Panc1 (cell line): ENCODE results near the gene METAP1. TPM values are rescaled to one million over a fixed set of nuclear protein-coding genes. Genes with fewer than 3 reads are reported as not detected.

Source experiments
- ATAC-seq: fragments of 200-7000 bp; cut with Tn5 transposase; 2 replicates; pipeline ENCODE4 v1.9.1; 2020; ENCODE audit warnings: mild to moderate bottlenecking, moderate library complexity
- BruUV-seq: library from RNA; stranded (reverse); fragments of 400-500 nt; replicated peaks from 2 replicates; lab custom pipeline; 2021; lab: Mats Ljungman, UMichigan
- CTCF ChIA-PET: fragments of 300-600 bp; sonication (Branson Sonifier 250); formaldehyde crosslinking; loops from one replicate; lab custom pipeline; 2022; ENCODE audit warnings: antibody characterized with exemption; lab: Charles Lee
- POLR2A ChIA-PET: fragments of 300-600 bp; sonication (Branson Sonifier 250); formaldehyde crosslinking; loops from one replicate; lab custom pipeline; 2022; ENCODE audit warnings: antibody characterized with exemption; lab: Charles Lee
- DNase-seq: peaks from one replicate; pipeline ENCODE4 v3.0.0-alpha.2; 2010; ENCODE audit warnings: low read depth, low spot score
- H3K27ac ChIP-seq: 2 replicates; pipeline ENCODE4 v1.5.1; 2011; ENCODE audit warnings: mild to moderate bottlenecking, low read length, inconsistent platforms
- H3K27me3 ChIP-seq: fragments of 200-500 bp; sonication (Bioruptor generic); 2 replicates; pipeline ENCODE4 v1.6.0; 2014; ENCODE audit warnings: low read length, inconsistent platforms; ENCODE audit not compliant: control insufficient read depth, insufficient read depth
- H3K36me3 ChIP-seq: fragments of 200-500 bp; sonication (Bioruptor generic); 2 replicates; pipeline ENCODE4 v1.5.1; 2014; ENCODE audit warnings: inconsistent platforms, mild to moderate bottlenecking, low read length, moderate library complexity; ENCODE audit not compliant: control insufficient read depth, insufficient read depth
- H3K4me1 ChIP-seq: 2 replicates; pipeline ENCODE4 v1.5.1; 2011; ENCODE audit warnings: inconsistent platforms, mild to moderate bottlenecking, low read length, moderate library complexity; ENCODE audit not compliant: control insufficient read depth, insufficient read depth
- H3K4me3 ChIP-seq, 2 experiments: 2 replicates each; pipeline ENCODE4 v1.5.1; 2011 to 2012; ENCODE audit warnings: low read depth in 2 of 2, low read length in 2 of 2, mild to moderate bottlenecking in 2 of 2, inconsistent platforms in 1 of 2, moderate library complexity in 1 of 2
- H3K9me3 ChIP-seq: fragments of 200-500 bp; sonication (Bioruptor generic); 2 replicates; pipeline ENCODE4 v1.5.1; 2014; ENCODE audit warnings: low read depth, mild to moderate bottlenecking, inconsistent platforms, low read length, moderate library complexity; ENCODE audit not compliant: control insufficient read depth, insufficient read depth
- CTCF ChIP-seq: fragments of 450-650 bp; IDR thresholded peaks from 2 replicates; pipeline ENCODE4 v1.5.1; 2017; ENCODE audit warnings: mild to moderate bottlenecking
- POLR2AphosphoS5 ChIP-seq: IDR thresholded peaks from 2 replicates; pipeline ENCODE4 v1.6.1; 2012; ENCODE audit warnings: mild to moderate bottlenecking, low read depth, low read length, moderate library complexity
- REST ChIP-seq, 2 experiments: IDR thresholded peaks; 2 replicates each; pipeline ENCODE4 v1.6.1; 2011 to 2012; ENCODE audit warnings: low read depth in 2 of 2, control low read depth in 1 of 2, low read length in 1 of 2, mild to moderate bottlenecking in 1 of 2, moderate library complexity in 1 of 2; ENCODE audit not compliant: insufficient read depth in 1 of 2
- SIN3A ChIP-seq: IDR thresholded peaks from 2 replicates; pipeline ENCODE4 v1.6.1; 2012; ENCODE audit warnings: low read depth, mild to moderate bottlenecking, low read length, moderate library complexity, borderline replicate concordance; ENCODE audit not compliant: insufficient read depth
- TCF7L2 ChIP-seq: IDR thresholded peaks from 2 replicates; pipeline ENCODE4 v1.6.1; 2011; ENCODE audit warnings: mild to moderate bottlenecking, low read depth, low read length, inconsistent platforms
- in situ Hi-C: cut with HindIII; loops from 2 replicates; pipeline ENCODE4 v1.10.0; 2016; ENCODE audit warnings: low sequenced_read_pairs, low pct_unique_long_range_greater_than_20kb
- intact Hi-C: fragments of 100-400 bp; cut with micrococcal nuclease; formaldehyde crosslinking; loops from one replicate; pipeline ENCODE4 v1.10.0; 2022; ENCODE audit not compliant: unreplicated experiment
- total RNA-seq: library from RNA; stranded (reverse); gene quantifications from one replicate; pipeline ENCODE4 v1.2.1, GENCODE V29; 2021; ENCODE audit not compliant: unreplicated experiment

METAP1 gene
- total RNA-seq, 1 experiment from 2014 or later: 51.9 TPM

GRCh38 chr4:99033956-99034355 lies 38.4 kb downstream of the METAP1 start:
- Histone ChIP-seq H3K36me3 (no peaks in the 10 kb centered on the region; the same call in 1 of the 2 replicates), H3K4me3 (no peak overlapping the region), H3K27ac (no peak overlapping the region), H3K9me3 (peaks cover 7% of the 10 kb centered on the region; the same call in 1 of the 2 replicates), H3K4me1 (no peaks in the 10 kb centered on the region), H3K27me3 (no peaks in the 10 kb centered on the region)
- no peak for ATAC-seq
- POLR2A ChIA-PET: no interaction called here
- TF ChIP-seq SIN3A: no peak
- TF ChIP-seq POLR2AphosphoS5: no peak
- TF ChIP-seq REST (IDR thresholded peaks at IDR 0.05; ENCODE audit: insufficient read depth in 1 of 2, low read depth in 2 of 2, low read length in 1 of 2): no peak
- no peak for TF ChIP-seq TCF7L2
- TF ChIP-seq CTCF: no peak
- no TSS peak for BruUV-seq
- CTCF ChIA-PET: no interaction called here
- in situ Hi-C loops: no loop called here
- DNase-seq: no peak
- intact Hi-C loops: no loop called here

GRCh38 chr4:99038213-99038612 lies 42.7 kb downstream of the METAP1 start:
- Histone ChIP-seq H3K4me3 (no peak overlapping the region), H3K36me3 (no peaks in the 10 kb centered on the region; the same call in 1 of the 2 replicates), H3K27ac (no peak overlapping the region), H3K4me1 (no peaks in the 10 kb centered on the region), H3K9me3 (peaks cover 7% of the 10 kb centered on the region; the same call in 1 of the 2 replicates), H3K27me3 (no peaks in the 10 kb centered on the region)
- POLR2A ChIA-PET: no interaction called here
- no TSS peak for BruUV-seq
- no peak for ATAC-seq
- intact Hi-C loops (loop anchor here (5.0 kb wide), 1 partner anchor 36 kb away; no protein-coding TSS in a partner anchor), in situ Hi-C loops (no loop called here)
- TF ChIP-seq CTCF (no peak), REST (IDR thresholded peaks at IDR 0.05; ENCODE audit: insufficient read depth in 1 of 2, low read depth in 2 of 2, low read length in 1 of 2) (no peak), SIN3A (no peak), POLR2AphosphoS5 (no peak), TCF7L2 (no peak)
- DNase-seq: no peak
- CTCF ChIA-PET: no interaction called here
